GM21423 (cell line): Measurements from ENCODE around the gene EGFL6.
"Not testable (repeated sequence)": the region's sequence is repeated elsewhere in the genome, so short reads cannot be mapped to it uniquely, and the experiment has no call there.

Source experiments
- ATAC-seq: cut with Tn5 transposase; IDR thresholded peaks from one replicate; pipeline ENCODE4 v1.9.1; 2021; ENCODE audit warnings: mild to moderate bottlenecking, moderate library complexity; ENCODE audit not compliant: unreplicated experiment

EGFL6 gene

GRCh38 chrX:13590914-13591313, 21.5 kb downstream of the EGFL6 start:
- no peak for ATAC-seq

- no peak for ATAC-seq
Observed at GRCh38 chrX:13597874-13598273, 28.5 kb downstream of the EGFL6 start.

- ATAC-seq, result no peak
Observed at GRCh38 chrX:13598877-13599276, 29.5 kb downstream of the EGFL6 start.

GRCh38 chrX:13599491-13599890, 30.1 kb downstream of the EGFL6 start:
- ATAC-seq, result no peak

GRCh38 chrX:13605611-13606010, 36.2 kb downstream of the EGFL6 start:
- ATAC-seq, result no peak

- ATAC-seq, result no peak
Observed at GRCh38 chrX:13607331-13607995, 38.1 kb downstream of the EGFL6 start.

GRCh38 chrX:13607996-13608365, 38.6 kb downstream of the EGFL6 start:
- ATAC-seq, result no peak

- no peak for ATAC-seq
Observed at GRCh38 chrX:13614154-13614553, 44.8 kb downstream of the EGFL6 start.

- ATAC-seq, result peak; percentile 72
Observed at GRCh38 chrX:13620207-13620606, 50.8 kb downstream of the EGFL6 start.

GRCh38 chrX:13622401-13622964, 53.1 kb downstream of the EGFL6 start:
- ATAC-seq, result no peak

- no peak for ATAC-seq
Observed at GRCh38 chrX:13627306-13627705, 57.9 kb downstream of the EGFL6 start.

- ATAC-seq, result not testable (repeated sequence)
Observed at GRCh38 chrX:13637224-13637623, 67.8 kb downstream of the EGFL6 start.

- no peak for ATAC-seq
Observed at GRCh38 chrX:13638021-13638420, 68.6 kb downstream of the EGFL6 start.

GRCh38 chrX:13638826-13639225, 69.4 kb downstream of the EGFL6 start:
- ATAC-seq, result no peak

- ATAC-seq, result not testable (repeated sequence)
Observed at GRCh38 chrX:13641684-13642083, 72.3 kb downstream of the EGFL6 start.

GRCh38 chrX:13645464-13646153, 76.2 kb downstream of the EGFL6 start:
- no peak for ATAC-seq

GRCh38 chrX:13646154-13646549, 76.8 kb downstream of the EGFL6 start:
- no peak for ATAC-seq

- no peak for ATAC-seq
Observed at GRCh38 chrX:13647709-13648212, 78.4 kb downstream of the EGFL6 start.

GRCh38 chrX:13648336-13648735, 78.9 kb downstream of the EGFL6 start:
- not testable (repeated sequence) for ATAC-seq

GRCh38 chrX:13649838-13650237, 80.4 kb downstream of the EGFL6 start:
- ATAC-seq, result no peak

GRCh38 chrX:13650318-13650717, 80.9 kb downstream of the EGFL6 start:
- ATAC-seq, result no peak

GRCh38 chrX:13651150-13651549, 81.7 kb downstream of the EGFL6 start:
- no peak for ATAC-seq
